Erythroblast (primary cell): ENCODE results near the gene SMIM15.

Source experiments
- GATA1 ChIP-seq: IDR thresholded peaks from 2 replicates; pipeline ENCODE4 v1.6.1; 2011; ENCODE audit warnings: low read depth, mild to moderate bottlenecking, control low read depth, low read length, moderate library complexity
- POLR2A ChIP-seq: IDR thresholded peaks from 2 replicates; pipeline ENCODE4 v1.6.1; 2011; ENCODE audit warnings: mild to moderate bottlenecking, low read length

- TF ChIP-seq POLR2A (no peak), GATA1 (no peak)
These were observed 1.6 kb upstream of the SMIM15 start for GRCh38 chr5:61163905-61164304.
